GM19035 (cell line): ENCODE data around the gene PLCB1.

Experiments
- ATAC-seq: cut with Tn5 transposase; IDR thresholded peaks from one replicate; pipeline ENCODE4 v1.9.1; 2021; ENCODE audit not compliant: unreplicated experiment

The PLCB1 gene

DNA sequence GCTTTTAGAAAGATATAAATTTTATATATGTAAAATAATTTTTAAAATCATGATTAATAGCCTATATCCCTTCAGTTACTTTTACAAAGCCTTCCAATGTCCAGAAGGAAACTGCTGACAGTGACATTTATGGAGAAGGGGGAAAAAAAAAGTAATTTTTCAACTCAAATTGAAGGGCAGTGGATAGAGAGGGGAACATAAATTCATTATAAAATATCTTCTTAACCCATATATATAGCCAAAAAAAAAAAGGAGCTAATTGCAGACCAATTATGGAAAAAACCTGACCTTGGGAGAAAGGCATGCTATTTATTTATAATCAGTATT is 392.9 kb downstream of the PLCB1 start:
- ATAC-seq, result no peak

DNA sequence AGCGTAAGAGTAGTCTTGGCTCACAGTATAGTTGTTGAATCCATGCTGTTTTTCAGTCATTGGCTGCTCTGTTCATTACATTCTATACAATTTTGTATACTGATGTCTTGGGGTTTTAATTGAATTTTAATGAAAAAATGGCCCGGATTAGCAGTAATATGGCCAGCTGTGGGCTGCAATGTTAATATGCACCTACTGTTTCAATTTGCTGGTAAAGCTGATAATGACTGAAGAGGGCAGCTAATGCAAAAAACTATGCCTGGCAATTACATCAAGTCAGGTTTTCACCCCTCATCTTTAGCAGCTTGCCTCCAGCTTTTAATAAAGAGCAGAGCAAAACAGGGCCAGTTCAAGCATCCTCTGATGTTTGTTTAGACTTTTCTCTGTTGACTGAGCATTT is 394.5 kb downstream of the PLCB1 start:
- ATAC-seq, result no peak

DNA sequence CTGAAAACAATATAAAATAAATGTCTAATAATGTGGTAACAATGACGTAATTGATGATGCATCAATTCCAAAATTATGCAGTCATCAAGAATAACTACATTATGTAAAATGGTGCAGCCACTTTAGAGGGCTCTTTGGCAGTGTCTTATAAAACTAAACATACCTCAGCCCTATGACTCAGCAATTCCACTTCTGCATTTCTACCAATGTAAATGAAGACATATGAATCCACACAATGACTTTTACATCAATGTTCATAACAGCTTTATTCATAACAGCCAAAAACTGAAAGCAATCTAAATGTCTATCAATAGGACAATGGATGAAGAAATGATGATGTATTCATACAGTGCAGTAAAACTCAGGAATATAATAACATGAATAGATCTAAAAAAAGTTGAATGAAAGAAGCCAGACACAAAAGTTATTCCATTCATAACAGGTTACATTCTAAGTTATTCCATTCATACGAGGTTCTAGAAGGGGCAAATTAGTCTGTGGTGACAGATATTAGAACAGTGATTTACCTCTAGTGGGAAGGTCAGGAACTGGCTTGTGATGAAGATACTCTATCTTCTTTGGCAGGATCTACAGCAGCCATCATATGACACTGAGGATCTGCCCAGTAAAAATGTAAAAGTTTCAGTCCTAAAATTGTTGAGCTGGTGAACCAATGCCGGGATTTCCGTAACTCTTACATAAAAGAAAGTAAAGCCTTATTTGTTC is 396.1 kb downstream of the PLCB1 start:
- no peak for ATAC-seq

DNA sequence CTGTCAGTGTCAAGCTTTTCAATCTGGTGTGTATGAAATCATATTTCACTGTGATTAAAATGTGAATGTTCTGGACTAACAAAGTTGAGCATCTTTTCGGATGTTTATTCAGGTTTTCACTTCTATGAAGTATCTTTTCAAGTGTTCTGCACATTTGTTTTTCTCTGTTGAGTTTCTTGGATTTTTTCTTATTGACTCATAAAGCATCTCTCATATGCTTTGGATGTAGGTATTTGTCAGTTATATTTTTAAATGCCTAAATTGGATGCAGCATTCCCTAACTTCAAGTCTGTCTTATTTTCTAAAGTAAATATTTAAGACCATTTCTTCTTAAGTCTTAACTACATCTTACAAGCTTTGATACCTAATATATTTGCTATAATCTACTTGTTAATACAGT is 398.0 kb downstream of the PLCB1 start:
- no peak for ATAC-seq

DNA sequence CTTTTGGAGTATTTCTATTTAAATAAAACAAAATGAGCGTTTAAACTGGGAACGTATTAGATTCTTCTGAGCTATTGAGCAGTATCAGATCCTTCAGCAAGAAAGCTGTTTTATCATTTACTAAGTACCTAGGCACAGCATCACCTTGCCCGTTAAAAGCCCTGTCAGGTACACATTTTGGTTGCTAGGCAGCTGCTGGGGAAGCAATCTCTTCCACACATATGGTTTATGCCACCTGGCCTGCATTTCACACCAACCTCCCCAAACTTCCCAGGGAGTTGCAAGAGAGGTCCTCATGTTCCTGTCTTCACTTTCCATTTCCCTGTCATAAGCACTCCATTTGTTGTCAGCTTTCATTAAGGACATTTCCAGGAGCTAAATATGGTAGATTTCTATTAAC is 400.1 kb downstream of the PLCB1 start:
- no peak for ATAC-seq

DNA sequence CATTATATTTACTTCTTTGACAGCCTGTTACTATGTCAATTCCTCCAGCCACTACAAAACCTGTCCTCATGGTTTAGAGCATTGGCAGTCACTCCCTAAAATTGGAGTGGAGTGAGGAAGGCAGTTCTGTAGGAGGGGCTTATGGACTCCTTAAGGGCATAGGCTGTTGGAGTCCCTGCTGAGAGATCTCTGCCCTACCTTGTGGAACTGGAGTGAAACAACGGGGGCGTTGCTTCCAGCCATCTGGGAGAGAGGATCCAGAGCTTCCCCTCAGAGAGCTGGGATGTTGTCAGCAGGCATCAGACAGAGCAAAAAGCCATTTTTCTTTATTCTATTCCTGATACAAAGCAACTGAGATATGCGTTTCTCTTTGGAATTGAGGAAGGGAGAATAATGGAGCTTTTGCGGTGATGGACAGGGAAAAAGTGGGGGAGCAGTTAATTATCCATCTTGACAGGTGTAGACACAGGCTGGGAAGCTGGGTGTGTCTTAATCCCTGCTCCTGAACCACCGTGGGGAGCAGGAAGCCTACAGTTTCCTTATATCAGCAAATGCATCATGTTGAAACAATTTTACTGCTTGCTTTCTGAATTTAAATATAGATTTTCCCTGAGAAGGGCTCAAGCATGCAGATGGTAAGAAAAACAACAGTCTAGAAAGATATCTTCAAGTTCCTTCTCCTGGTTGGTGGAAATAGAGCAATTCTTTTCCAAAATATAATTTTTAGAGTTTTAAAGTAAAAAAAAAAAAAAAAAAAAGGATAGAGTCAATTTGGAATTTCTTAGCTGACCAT is 402.5 kb downstream of the PLCB1 start:
- no peak for ATAC-seq

DNA sequence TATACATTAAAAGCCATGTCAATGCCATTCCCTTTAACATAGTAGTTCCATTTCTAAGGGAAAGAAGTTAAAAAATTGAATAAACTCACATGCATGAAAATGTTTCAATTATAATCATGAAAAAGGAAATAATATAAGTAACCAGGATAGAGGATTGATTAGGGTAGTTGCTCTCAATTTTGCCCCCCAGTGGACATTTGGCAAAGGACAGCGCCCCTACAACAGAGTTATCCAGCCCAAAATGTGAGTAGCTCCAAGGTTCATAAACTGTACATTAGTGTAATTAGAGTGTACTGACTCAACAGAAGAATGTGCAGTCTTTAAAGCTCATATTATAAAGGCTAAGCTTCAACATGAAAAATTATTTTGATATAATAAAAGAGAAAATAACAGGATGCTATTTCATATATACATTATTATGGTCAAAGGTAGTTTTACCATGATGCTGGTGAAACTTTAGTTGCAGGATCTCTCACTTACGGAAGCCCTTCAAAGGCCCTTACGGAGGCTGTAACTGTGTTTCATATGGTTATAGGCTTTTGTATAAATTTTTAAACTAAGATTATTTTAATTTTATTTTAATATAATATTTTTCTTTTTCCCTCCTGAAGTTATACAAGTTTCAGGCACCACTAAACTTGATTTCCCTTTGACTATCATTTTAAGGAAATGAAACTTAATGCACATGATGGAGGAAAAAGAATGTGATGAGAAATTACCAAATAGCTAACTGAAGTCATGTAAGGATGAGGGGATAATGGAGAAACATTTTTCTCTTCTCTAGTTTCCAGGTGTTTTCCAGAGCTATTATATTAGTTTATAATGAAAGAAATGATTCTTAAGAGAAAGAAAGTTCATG is 403.6 kb downstream of the PLCB1 start:
- no peak for ATAC-seq

DNA sequence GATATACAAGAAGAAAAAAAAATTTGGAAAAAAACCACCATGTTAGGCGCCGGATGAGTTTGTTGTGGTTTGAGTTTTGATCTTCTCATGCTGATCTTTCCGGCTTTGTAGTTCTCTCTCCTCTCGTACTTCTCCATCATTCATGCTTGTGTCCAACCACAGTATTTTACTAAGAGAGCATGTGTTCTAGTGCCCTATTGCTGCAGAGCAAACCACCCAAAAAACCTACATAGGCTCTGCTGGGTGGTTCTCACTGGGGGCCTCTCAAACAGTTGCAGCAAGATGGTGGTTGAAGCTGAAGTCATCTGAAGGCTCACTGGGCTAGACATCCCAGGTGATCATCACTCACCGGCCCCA is 404.2 kb downstream of the PLCB1 start:
- ATAC-seq, result no peak

DNA sequence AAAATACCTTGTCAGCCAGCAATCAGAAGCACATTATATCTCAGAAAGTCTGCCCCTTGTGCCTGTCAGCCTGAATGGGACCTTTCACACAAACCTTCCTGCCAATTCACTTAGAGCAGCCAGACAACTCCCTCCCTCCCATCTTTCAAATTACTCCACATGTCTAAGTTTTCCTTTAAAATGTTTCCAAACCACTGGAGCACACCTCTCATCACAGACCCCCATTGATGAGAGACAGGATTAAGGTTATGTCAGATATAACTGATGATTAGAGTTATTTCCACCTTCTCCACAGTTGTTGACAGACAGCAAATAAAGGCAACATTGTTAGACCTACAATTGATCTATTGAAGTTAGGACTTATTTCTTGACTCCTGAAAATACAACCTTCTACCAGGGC is 408.4 kb downstream of the PLCB1 start:
- no peak for ATAC-seq

DNA sequence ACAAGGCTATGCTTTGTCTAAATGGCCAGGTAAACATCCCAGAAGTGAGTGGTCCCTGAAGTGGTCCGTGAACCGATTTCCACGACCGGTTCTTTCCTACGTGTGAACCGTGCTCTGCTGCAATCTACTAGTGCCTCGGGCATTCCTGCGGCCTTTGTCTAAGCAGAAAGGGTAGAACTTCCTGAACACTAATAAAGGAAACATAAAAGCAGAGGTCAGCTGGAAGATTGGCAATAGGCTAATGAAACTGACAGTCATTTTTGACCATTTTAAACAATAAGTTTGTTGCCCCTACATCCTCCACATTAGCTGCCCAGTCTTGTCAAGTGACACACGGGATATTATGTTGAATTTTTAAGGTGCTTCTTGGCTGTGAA is 410.0 kb downstream of the PLCB1 start:
- no peak for ATAC-seq

DNA sequence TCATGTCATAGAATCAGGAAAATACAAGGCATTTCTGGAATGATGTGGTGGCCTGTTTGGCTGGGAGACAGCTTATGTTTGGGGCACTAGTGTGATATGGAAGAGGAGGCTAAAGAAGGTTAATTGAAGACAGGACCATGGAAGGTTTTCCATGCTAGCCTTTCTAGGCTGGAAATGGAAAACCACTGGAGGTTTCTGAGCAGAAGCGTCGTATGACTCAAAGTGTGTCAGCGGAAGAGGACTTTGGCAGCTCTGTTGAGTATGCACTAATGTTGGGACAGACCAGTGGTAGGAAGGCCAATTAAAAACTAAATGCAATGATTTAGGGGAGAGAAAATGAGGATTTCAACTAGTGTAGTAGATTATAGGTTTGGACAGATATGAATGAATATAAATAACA is 413.1 kb downstream of the PLCB1 start:
- no peak for ATAC-seq

DNA sequence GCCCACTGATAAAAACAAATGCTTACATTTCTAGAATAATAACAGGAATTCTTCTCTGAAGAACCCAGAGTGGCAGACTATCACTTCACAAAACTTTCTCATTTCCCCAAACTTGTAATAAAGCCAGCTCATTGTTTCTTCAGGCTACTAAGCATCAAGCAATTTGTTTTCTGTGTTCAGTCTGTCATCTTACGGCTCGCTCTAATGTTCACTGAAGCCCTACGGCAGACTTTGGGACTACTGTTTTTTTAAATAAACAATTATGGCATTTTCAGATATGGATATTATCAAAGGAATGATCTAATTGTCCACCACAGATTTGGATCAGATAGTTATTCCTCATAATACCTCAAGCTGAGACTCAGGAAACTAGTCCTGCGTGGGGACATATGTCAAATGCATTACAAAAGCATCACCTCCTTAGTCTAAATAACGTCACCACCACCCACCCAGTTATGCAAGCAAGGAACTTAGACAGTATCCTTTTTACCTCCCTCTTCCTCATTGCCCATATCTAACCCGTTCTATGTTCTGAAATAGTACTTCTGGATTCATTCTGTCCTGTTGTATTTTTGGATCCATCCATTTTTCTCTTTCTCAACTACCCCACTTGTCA is 415.1 kb downstream of the PLCB1 start:
- ATAC-seq, result no peak

DNA sequence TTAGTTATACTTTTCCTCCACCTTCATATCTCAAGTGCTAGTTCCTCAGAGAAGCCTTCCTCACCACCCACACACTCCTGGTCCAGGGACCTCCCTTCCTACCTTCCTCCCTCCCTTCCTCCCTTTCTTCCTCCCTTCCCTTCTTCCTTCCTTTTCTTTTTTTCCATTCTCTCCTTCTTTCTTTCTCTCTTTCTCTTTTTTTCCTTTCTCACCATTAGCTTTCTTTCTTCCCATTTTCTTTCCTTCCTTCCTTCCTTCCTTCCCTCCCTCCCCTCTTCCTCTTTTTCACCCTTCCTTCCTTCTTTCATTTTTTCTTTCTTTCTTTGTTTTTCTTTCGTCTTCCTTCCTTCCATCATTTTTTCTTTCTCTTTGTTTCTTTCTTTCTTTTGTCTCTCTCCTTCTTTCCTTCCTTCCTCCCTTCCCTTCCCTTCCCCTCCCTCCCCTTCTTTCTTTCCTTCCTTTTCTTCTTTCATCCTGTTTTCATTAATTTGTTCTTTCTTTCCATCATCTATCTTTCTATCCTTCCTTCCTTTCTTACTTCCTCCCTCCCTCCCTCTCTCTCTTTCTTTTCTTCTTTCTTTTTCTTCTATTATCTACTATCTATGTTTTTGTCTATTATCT is 416.0 kb downstream of the PLCB1 start:
- ATAC-seq, result no peak

DNA sequence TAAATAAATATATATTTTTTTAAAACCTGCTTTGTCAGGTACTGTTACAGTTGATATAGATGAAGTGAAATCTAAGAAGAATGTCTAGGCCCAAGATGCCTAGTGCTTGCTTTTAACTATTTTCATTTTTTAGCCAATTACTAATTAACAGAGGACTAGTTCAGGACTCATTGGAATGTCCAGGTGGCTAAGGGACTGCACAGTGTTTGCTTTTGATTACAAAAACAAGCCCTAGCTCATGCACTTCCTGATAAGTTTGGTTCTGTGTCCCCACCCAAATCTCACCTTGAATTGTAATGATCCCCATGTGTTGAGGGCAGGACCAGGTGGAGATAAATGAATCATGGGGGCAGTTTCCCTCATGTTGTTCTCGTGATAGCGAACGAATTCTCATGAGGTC is 417.1 kb downstream of the PLCB1 start:
- no peak for ATAC-seq

DNA sequence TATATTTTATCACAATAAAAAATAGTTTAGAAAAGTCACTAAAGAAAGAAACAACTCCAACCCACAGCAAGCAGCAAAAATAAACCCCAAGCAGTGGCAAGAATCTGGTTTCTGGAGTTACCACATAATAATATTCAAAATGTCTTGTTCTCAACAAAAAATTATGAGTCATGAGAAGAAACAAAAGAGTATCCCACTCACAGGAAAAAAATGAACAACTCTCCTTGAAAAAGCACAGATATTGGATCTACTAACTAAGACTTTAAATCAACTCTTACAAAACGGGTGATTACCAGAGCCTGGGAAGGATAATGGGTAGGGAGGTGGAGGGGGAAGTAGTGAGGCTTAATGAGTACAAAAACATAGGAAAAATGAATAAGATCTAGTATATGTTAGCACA is 425.6 kb downstream of the PLCB1 start:
- no peak for ATAC-seq

DNA sequence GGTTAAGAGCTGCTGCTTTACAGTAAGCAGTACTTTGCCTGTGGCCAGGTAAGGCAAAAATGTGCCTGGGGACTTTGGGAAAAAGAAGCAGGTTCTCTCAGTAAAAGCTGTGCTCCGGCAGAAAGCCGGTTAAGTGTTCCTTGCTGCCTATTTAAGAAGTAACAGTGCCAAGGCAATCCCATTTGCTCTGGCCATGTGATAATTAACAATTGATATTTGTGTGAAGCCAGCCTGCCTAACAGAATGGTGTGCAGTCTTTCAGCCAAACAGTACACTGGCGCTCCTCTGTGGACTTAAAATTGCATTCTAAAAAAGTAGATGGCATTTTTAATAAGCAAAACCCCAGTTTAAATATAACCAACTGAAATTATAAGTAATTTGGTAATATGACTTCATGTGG is 430.3 kb downstream of the PLCB1 start:
- ATAC-seq, result no peak

DNA sequence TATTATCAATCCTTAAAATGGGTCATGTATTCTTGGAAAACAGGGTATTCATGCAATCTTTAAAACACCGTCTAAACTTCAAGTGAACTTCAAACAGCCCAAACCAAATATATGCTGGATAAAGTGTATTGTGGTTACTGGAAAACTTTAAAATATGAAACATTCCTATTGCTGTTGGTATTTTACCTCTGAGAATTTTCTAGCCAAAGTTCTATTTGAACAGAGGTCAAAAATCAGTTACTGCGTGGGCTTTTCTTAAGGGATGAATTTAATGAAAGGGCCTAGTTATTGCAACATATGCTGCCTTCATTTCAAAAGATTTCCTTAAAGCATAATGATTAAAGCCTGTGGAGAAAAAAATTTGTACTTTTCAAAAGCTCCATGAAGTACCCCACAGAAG is 436.0 kb downstream of the PLCB1 start:
- ATAC-seq, result no peak

DNA sequence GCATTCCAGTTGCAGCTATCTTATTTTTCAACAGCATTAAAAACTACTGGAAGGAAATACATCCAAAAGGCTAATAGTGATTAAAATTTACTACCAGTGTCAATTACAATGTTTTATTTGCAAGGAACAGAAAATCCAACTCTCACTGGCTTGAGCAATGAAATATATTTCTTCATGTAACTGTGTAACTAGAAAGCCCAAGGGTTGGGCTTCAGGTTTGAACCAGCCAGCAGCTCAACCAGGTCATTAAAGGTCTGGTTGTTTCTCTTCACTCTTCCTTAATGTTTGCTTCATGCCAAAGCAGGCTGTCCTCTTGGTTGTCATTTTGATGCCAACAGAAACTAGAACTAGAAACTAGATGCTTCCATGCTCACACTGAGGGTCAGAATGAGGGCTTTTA is 437.7 kb downstream of the PLCB1 start:
- ATAC-seq, result no peak

DNA sequence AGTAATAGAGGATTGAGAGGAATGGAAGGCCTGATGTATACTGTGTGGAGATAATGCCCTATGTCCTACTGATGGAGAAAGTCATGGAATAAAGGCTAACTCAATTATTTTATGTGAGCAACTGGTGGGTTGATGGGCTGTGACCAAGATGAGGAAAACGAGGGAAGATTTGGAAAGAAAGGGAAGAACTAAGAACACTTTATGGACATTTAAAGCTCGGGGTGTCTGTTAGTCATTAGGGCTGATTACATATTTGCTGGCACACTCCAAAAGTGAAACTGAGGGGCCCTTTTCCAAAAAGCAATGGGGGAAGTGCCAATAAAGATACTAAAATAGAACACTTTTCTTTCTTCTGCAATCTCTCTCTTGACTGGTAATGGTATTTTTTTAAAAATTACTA is 439.5 kb downstream of the PLCB1 start:
- no peak for ATAC-seq

DNA sequence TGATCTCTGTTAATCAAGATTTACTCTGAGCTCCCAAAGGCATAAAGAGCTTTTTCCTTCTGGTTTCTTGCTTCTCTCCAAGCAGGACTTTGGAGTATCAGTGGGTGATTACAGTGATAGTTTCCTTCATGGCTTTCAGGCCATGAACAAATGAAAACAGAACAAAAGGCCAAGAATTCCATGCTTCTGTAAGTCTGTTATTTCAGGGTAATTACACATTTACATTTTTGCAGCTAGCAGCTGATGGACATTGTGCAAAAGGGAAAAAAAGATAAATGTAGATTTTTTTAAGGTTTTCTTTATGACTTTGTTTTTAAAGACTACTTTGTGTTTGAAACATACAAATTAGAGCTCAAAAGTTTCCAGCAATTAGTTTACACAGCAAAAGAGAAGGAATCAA is 441.6 kb downstream of the PLCB1 start:
- no peak for ATAC-seq

DNA sequence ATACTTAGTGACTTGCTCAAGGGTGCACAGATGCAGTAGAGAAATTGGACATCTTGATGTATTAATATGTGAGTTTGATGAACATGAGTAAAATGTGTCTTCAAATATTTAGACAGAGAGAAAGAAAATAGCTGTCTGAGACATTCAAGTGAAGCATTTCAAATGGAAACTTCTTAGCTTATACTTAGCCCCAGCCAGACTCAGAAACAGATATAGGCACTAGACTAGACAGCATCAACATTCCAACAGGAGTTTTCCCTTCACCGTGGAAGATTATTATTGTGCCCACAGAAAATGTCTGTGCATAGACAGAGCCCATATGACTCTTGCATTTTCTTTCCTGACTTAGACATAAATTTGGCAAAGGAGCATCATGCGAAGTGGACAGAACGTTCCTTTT is 443.0 kb downstream of the PLCB1 start:
- ATAC-seq, result no peak
